Measurements from ENCODE around the gene CDC25B.
A peak's percentile ranks its signal among the peaks of the same experiment; 100 is the strongest.
"Not testable (repeated sequence)": the region's sequence is repeated elsewhere in the genome, so short reads cannot be mapped to it uniquely, and the experiment has no call there.

CDC25B gene

DNA sequence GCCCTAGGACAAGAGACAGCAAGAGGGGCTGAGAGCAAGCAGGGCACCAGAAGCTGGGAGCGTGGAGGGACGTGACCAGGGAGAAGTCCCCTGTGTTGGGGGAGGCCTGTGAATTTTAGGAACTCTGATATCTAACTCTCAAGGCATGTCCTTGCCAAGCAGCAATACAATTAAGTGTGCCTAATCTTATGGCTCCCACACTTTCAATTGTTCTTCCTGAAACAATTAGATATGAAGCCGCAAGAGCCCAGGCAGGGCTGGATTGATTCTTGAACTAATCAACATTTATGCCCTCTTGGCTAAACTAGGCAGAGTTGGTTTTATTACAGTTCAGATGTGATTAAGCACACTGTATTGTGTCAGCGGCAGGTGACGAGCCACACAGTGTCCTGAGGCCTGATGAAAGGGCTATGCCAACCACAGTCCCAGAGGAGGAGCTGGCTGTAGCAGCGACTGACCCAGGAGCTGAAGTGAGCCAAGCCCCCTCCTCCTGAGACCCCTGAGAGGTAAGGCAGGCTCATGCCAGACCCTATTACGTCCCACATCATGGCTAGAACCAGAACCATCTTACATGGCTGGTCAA is 46.3 kb downstream of the CDC25B start:
- DNase-seq = no peak

DNA sequence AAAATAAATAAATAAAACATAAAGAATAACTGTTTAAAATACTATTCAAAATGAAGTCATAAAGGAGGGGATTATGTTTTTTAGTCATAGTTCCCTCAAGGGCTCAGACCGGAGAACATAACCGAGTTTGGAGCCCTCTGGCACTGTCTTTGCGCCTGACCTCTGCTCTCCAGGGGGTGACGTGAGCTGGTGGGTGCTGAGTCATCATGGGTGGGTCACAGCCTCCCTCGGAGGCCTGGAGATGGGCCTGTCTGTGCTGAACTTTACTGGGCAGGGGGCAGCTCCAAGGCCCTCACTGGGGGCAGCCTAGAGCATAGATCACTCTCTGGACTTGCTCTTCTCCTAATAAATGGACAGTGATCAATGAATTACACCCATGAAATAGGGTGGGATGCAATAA is 47.4 kb downstream of the CDC25B start:
- no peak for DNase-seq

DNA sequence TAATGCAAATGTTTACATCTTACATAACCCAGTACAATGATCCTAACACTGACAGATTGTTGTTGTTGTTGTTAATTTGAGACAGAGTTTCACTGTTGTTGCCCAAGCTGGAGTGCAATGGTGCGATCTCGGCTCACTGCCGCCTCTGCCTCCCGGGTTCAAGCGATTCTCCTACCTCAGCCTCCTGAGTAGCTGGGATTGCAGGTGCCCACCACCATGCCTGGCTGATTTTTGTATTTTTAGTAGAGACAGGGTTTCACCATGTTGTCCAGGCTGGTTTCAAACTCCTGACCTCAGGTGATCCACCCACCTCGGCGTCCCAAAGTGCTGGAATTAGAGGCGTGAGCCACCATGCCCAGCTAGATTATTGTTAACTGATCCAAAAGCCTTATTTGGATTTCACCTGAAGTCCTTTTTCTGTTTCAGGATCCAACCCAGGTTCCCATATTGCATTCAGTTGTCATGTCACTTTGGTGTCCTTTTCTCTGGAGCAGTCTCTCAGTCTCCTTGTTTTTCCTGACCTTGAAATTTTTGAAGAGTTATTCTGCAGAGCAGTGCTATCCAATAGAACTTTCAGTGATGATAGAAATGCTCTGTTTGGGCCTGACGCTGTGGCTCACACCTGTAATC is 48.0 kb downstream of the CDC25B start:
- not testable (repeated sequence) for DNase-seq

DNA sequence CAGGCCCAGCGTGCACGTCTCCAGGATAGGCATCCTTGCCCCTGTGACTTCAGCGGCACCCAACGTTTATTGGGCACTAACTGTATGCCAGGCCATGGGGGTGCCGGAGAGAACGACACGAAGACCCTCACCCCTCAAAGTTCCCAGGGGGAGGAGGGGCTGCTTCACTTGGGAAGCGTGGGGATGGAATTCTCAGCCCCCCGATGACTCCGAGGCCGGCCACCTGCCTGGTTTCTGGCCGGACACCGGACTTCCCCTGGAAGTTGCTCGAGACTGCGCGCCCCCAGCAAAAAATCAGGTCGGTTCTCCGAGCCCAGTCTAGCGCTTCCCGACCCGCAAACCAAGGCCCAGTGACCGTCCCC is 50.2 kb downstream of the CDC25B start:
- no peak for DNase-seq

DNA sequence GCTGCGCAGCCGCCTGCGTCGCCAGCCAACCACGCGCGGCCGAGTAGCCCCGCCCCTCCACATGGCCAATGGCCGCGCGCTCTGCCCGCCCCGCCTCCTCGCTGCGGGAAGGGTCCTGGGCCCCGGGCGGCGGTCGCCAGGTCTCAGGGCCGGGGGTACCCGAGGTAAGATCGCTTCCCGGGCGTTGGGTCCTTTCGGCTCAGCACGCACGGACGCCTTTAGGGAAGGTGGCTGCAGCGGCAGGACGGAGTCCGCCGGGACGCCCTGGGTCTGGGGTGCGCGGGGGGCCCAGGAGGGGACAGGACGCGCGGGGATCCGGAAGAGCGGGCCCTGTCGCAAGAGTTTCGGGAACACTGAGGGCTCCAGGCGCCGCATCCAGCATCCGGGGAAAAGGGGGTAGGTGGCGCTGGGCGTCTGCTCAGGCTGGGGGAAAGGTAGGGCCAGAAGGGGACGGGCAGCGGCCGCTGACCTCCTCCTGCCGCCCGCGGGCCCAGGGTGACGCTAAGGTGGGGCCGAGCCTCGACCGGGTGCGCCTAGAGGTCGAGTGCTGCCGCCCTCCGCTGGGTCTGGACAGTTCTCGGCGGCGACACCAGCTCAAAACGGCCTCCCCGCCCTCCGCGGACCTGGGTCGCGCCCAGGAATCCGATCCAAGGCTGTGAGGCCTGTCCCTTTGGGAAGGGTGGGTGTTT is 50.8 kb downstream of the CDC25B start, which contains the start of gene MAVS:
TSS of gene MAVS (plus strand) at position 95 of the 689 bp plus-strand sequence. CDS start 7,791 bp downstream, outside the sequence.
- peak; percentile 85 for DNase-seq

DNA sequence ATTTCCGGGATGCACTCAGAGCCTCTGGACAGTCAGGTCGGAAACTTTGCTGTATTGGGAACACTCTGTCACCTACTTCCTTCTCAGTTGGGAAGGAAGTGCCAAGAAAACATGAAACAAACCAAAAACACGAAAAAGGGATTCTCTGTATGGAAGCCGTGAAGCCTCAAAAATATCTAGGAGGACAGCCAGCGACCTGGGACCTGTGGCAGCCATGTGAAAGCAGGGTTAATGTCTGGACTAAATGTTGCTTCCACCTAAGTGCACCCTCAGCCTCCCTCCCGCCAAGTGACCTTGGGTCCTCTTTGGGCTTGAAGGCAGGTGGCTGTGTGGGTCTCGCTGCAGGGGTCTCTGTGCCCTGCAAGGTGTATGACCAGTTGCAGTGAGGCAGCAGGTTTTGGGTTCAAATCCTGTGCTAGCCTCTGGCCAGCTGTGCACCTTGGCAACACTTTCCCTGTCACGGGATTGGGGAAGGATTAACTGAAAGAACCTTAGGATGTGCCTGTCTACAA is 51.4 kb downstream of the CDC25B start:
- no peak for DNase-seq

DNA sequence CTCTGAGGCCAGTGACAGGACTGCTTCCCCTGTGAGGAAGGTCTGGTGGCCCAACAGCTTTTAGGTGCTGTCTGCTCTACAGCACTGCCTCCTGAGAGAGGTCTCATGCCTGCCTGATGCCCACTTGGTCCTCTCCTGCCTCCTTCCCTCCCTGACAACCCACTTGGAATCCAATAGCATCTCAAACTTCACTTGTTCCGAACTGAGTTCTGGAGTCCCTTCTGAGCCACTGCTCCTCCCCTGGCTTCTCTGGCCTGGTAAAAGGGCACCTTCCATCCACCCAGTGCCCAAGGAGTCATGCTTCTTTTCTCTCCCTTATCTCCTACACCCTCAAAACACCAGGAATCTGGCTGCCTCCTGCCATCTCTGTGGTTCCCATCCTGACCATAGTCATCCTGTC is 52.5 kb downstream of the CDC25B start:
- DNase-seq = no peak

DNA sequence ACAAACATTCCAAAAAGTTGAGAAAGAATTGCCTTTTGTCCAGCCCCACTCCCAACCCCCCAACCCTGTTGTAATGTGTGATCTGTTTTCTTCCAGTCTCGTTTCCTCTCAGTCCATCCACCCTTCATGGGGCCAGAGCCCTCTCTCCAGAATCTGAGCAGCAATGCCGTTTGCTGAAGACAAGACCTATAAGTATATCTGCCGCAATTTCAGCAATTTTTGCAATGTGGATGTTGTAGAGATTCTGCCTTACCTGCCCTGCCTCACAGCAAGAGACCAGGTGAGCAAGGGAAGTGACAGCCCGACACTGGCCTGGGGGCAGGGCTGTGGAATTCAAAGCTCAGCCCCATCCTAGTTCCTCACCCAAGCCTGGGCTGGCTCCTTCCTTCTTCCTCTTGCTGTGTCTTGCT is 58.4 kb downstream of the CDC25B start:
- no peak for DNase-seq

Measured in NCI-H2171 treated with DMSO at 0.1 percent for 48 hours (cell line).